A549 treated with Hydrocortisone at 1 μM for 4 hours (cell line): ENCODE measurements around the gene PRRT1B. TPM values are rescaled to one million over a fixed set of nuclear protein-coding genes. Genes with fewer than 3 reads are reported as not detected.

Experiments
- total RNA-seq: library from RNA; stranded (reverse); fragments of 200-300 nt; extraction: Qiagen RNA extraction; gene quantifications from 5 replicates; pipeline ENCODE4 v1.2.3, GENCODE V29; 2022

Gene PRRT1B
- 0.14 to 0.61 TPM (median 0.30 TPM) in 5 replicates for total RNA-seq

GRCh38 chr9:131545003-131545785 is at the start of gene PRRT1B:
Gene PRRT1B, plus strand, starts transcription at chr9:131545523. Its CDS starts 93 bp downstream, at chr9:131545616.

GRCh38 chr9:131502781-131503625 is 42.3 kb upstream of the PRRT1B start, which contains the start of gene POMT1:
Gene POMT1, plus strand, starts transcription at chr9:131502918. Its CDS starts 1,301 bp downstream, at chr9:131504219.

GRCh38 chr9:131530920-131531832 is 14.1 kb upstream of the PRRT1B start, which contains the start of gene UCK1:
Gene UCK1, minus strand, starts transcription at chr9:131531263. Its CDS starts 89 bp downstream, at chr9:131531174.

Other genes starting within 250 kb of the PRRT1B start
- 54.5 to 69.4 TPM (median 64.9 TPM) in 5 replicates for gene PRRC2B, start 151.4 kb upstream of the PRRT1B start, total RNA-seq
- gene POMT1, start 42.6 kb upstream of the PRRT1B start, total RNA-seq = 15.0 to 18.1 TPM (median 17.0 TPM) in 5 replicates
- 19.5 to 22.9 TPM (median 19.8 TPM) in 5 replicates for gene UCK1, start 14.3 kb upstream of the PRRT1B start, total RNA-seq
- 38.5 to 50.3 TPM (median 47.1 TPM) in 5 replicates for gene RAPGEF1, start 194.6 kb downstream of the PRRT1B start, total RNA-seq